GM10248 (cell line): ENCODE measurements around the gene COQ10B.
"Not testable (repeated sequence)": the region's sequence is repeated elsewhere in the genome, so short reads cannot be mapped to it uniquely, and the experiment has no call there.

Experiments used
- CTCF ChIA-PET: fragments of 300-600 bp; sonication (Branson Sonifier 250); formaldehyde crosslinking; extraction: SDS; loops from one replicate; lab custom pipeline; 2021; ENCODE audit warnings: antibody characterized with exemption; lab: Yijun Ruan, JAX
- POLR2A ChIA-PET: fragments of 350-650 bp; sonication (Branson Sonifier 250); formaldehyde crosslinking; extraction: SDS; loops from one replicate; lab custom pipeline; 2020; ENCODE audit warnings: antibody characterized with exemption; lab: Yijun Ruan, JAX
- DNase-seq: peaks from one replicate; pipeline ENCODE4 v3.0.0; 2012; ENCODE audit errors: extremely low spot score
- CTCF ChIP-seq: IDR thresholded peaks from 2 replicates; pipeline ENCODE4 v1.5.1; 2012; ENCODE audit warnings: mild to moderate bottlenecking, low read depth; ENCODE audit errors: extremely low read depth, missing control alignments, control extremely low read depth

Gene COQ10B

GRCh38 chr2:197423307-197423706 lies 30.0 kb upstream of the COQ10B start:
- ChIA-PET POLR2A (interaction anchor here (0.9 kb wide), 1 partner anchor 10 kb away, joined by 4 read pairs; no protein-coding TSS in a partner anchor), CTCF (interaction anchor here (1.7 to 1.8 kb wide), 2 partner anchors 9 to 11 kb away, joined by 4 to 7 read pairs; no protein-coding TSS in a partner anchor)
- no peak for DNase-seq
- TF ChIP-seq CTCF, result no peak

GRCh38 chr2:197425550-197425949 lies 27.8 kb upstream of the COQ10B start:
- POLR2A ChIA-PET, result interaction anchor here (1.4 to 2.1 kb wide), 2 partner anchors 11 to 28 kb away, joined by 4 to 5 read pairs; partner anchors contain the start of gene COQ10B
- CTCF ChIA-PET, result interaction anchor here (0.9 to 1.0 kb wide), 2 partner anchors 18 to 66 kb away, joined by 3 read pairs; no protein-coding TSS in a partner anchor
- no peak for DNase-seq
- TF ChIP-seq CTCF, result no peak

- POLR2A ChIA-PET, result no interaction called here
- CTCF ChIA-PET, result interaction anchor here (1.2 to 1.3 kb wide), 2 partner anchors 24 to 32 kb away, joined by 3 read pairs; no protein-coding TSS in a partner anchor
- no peak for DNase-seq
- no peak for TF ChIP-seq CTCF
Measured at GRCh38 chr2:197426723-197427603, 26.4 kb upstream of the COQ10B start.

GRCh38 chr2:197427986-197428385 lies 25.4 kb upstream of the COQ10B start:
- ChIA-PET CTCF (interaction anchor here (1.3 kb wide), 1 partner anchor 31 kb away, joined by 3 read pairs; no protein-coding TSS in a partner anchor), POLR2A (no interaction called here)
- no peak for TF ChIP-seq CTCF
- no peak for DNase-seq

GRCh38 chr2:197431858-197432257 lies 21.5 kb upstream of the COQ10B start:
- TF ChIP-seq CTCF, result no peak
- DNase-seq, result no peak
- ChIA-PET CTCF (interaction anchor here (0.8 to 2.0 kb wide), 3 partner anchors 10 to 22 kb away, joined by 3 to 4 read pairs (median 4); no protein-coding TSS in a partner anchor), POLR2A (no interaction called here)

GRCh38 chr2:197432527-197432926 lies 20.8 kb upstream of the COQ10B start:
- POLR2A ChIA-PET, DNase-seq: not testable (repeated sequence)
- CTCF ChIA-PET, result interaction anchor here (0.9 to 2.0 kb wide), 3 partner anchors 8 to 21 kb away, joined by 3 to 4 read pairs (median 4); partner anchors contain the start of gene COQ10B
